IMR-90 (cell line): Measurements from ENCODE around the gene SPSB2.

Experiments used
- CEBPB ChIP-seq: IDR thresholded peaks from 2 replicates; pipeline ENCODE4 v1.6.1; 2012; ENCODE audit warnings: low read depth, low read length, improper control_type of control experiment
- FOS ChIP-seq: fragments of 150-350 bp; IDR thresholded peaks from 2 replicates; pipeline ENCODE4 v1.6.1; 2016; ENCODE audit warnings: low read depth, low read length
- MAFK ChIP-seq: IDR thresholded peaks from 2 replicates; pipeline ENCODE4 v1.6.1; 2012; ENCODE audit warnings: low read depth, low read length, improper control_type of control experiment
- MAZ ChIP-seq: IDR thresholded peaks from 2 replicates; pipeline ENCODE4 v1.6.1; 2012; ENCODE audit warnings: low read depth, mild to moderate bottlenecking, low read length, improper control_type of control experiment, moderate library complexity, borderline replicate concordance
- MXI1 ChIP-seq: IDR thresholded peaks from 2 replicates; pipeline ENCODE4 v1.6.1; 2012; ENCODE audit warnings: low read depth, mild to moderate bottlenecking, low read length, moderate library complexity, borderline replicate concordance
- POLR2A ChIP-seq: IDR thresholded peaks from 2 replicates; pipeline ENCODE4 v1.6.1; 2012; ENCODE audit warnings: mild to moderate bottlenecking, low read depth, low read length
- RAD21 ChIP-seq: IDR thresholded peaks from 2 replicates; pipeline ENCODE4 v1.6.1; 2012; ENCODE audit warnings: low read length, improper control_type of control experiment
- SMC3 ChIP-seq: fragments of 150-350 bp; IDR thresholded peaks from 2 replicates; pipeline ENCODE4 v1.6.1; 2016; ENCODE audit warnings: low read depth, mild to moderate bottlenecking, antibody characterized with exemption, low read length, moderate library complexity
- TF ChIP-seq, protein P1 (sequence below): conservative IDR thresholded peaks from 2 replicates; pipeline ENCODE4 v1.5.1; 2012; ENCODE audit warnings: mild to moderate bottlenecking, low read depth, low read length, improper control_type of control experiment
- TF ChIP-seq, protein P2 (sequence below): fragments of 150-350 bp; IDR thresholded peaks from 2 replicates; pipeline ENCODE4 v1.6.1; 2017; ENCODE audit warnings: mild to moderate bottlenecking, antibody characterized with exemption, low read length, low read depth

DNA sequence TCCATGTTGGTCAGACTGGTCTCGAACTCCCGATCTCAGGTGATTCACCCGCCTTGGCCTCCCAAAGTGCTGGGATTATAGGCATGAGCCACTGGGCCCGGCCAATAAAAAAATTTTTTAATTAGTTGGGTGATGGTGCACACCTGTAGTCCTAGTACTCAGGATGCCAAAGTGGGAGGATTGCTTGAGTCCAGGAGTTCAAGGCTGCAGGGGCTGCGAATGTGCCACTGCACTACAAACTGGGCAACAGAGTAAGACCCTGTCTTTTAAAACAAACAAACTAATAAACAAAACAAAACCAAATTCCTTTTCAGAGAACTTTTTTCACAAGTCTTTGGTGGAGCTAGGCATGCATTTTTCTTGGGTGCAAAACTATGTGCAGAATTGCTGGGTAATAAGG is 10.1 kb upstream of the SPSB2 start:
- TF ChIP-seq, protein P1, sequence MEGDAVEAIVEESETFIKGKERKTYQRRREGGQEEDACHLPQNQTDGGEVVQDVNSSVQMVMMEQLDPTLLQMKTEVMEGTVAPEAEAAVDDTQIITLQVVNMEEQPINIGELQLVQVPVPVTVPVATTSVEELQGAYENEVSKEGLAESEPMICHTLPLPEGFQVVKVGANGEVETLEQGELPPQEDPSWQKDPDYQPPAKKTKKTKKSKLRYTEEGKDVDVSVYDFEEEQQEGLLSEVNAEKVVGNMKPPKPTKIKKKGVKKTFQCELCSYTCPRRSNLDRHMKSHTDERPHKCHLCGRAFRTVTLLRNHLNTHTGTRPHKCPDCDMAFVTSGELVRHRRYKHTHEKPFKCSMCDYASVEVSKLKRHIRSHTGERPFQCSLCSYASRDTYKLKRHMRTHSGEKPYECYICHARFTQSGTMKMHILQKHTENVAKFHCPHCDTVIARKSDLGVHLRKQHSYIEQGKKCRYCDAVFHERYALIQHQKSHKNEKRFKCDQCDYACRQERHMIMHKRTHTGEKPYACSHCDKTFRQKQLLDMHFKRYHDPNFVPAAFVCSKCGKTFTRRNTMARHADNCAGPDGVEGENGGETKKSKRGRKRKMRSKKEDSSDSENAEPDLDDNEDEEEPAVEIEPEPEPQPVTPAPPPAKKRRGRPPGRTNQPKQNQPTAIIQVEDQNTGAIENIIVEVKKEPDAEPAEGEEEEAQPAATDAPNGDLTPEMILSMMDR, result no peak
- TF ChIP-seq SMC3 (no peak), FOS (no peak), POLR2A (no peak), MXI1 (no peak), RAD21 (no peak), MAZ (no peak), MAFK (no peak), CEBPB (no peak)
- TF ChIP-seq, protein P2, sequence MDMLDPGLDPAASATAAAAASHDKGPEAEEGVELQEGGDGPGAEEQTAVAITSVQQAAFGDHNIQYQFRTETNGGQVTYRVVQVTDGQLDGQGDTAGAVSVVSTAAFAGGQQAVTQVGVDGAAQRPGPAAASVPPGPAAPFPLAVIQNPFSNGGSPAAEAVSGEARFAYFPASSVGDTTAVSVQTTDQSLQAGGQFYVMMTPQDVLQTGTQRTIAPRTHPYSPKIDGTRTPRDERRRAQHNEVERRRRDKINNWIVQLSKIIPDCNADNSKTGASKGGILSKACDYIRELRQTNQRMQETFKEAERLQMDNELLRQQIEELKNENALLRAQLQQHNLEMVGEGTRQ, result no peak
